ENCODE data around the gene NLRC3.

GRCh38 chr16:3515897-3516296, 61.3 kb downstream of the NLRC3 start:
- TF ChIP-seq, protein P1, sequence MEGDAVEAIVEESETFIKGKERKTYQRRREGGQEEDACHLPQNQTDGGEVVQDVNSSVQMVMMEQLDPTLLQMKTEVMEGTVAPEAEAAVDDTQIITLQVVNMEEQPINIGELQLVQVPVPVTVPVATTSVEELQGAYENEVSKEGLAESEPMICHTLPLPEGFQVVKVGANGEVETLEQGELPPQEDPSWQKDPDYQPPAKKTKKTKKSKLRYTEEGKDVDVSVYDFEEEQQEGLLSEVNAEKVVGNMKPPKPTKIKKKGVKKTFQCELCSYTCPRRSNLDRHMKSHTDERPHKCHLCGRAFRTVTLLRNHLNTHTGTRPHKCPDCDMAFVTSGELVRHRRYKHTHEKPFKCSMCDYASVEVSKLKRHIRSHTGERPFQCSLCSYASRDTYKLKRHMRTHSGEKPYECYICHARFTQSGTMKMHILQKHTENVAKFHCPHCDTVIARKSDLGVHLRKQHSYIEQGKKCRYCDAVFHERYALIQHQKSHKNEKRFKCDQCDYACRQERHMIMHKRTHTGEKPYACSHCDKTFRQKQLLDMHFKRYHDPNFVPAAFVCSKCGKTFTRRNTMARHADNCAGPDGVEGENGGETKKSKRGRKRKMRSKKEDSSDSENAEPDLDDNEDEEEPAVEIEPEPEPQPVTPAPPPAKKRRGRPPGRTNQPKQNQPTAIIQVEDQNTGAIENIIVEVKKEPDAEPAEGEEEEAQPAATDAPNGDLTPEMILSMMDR (conservative IDR thresholded peaks at IDR 0.05; ENCODE audit: low read depth, low read length): no peak
- no peak for TF ChIP-seq EZH2phosphoT487 (IDR thresholded peaks at IDR 0.05; ENCODE audit: borderline replicate concordance, low read length)

All from PC-3 (cell line).